A549 treated with Mapracorat at 1 μM for 4 hours (cell line): ENCODE data around the gene SNX3. TPM values are rescaled to one million over a fixed set of nuclear protein-coding genes. Genes with fewer than 3 reads are reported as not detected.

Source experiments
- total RNA-seq: library from RNA; stranded (reverse); fragments of 200-300 nt; extraction: Qiagen RNA extraction; gene quantifications from 5 replicates; pipeline ENCODE4 v1.2.3, GENCODE V29; 2022

Gene SNX3
- 80.7 to 118 TPM (median 108 TPM) in 5 replicates for total RNA-seq

DNA sequence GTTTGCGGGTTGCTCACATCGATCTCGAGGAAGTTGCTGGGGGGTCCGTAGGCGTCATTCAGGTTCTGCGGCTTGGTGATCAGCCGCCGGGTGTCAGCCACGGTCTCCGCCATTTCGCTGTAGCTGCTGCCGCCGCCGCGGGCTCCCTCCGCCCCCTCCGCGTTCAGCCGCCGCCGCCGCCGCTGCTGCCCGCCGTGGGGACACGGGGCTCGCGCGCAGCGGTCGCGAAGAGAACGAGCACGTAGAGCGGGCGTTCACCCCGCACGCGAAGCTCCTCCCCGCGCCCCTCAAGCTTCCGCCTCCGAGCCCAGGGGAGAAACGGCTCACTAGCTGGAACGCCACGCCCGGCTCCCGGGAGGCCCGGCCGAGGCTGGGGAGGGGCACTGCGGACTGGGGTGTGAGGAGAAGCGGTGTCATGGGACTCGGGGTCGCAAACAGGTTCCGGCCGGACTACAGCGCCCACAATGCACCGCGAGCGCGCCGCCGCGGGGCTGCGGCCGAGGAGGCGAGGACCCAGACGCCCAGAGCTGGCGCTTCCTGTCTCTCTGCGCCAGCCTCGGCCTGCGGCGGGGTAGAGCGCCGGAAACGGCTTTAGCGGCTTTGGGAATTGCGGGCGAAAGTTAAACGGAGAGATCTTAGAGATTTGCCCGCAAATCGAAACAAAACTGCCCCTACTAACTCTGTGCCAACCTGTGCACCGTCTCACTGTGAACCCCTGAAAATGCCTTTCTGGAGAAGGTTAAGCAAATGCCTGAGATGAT lies at the start of gene SNX3:
Gene SNX3, minus strand, starts transcription at position 232 of the 761 bp plus-strand sequence. Its CDS starts 119 bp downstream, at position 113.

GRCh38 chr6:108294727-108295625 lies 34.1 kb upstream of the SNX3 start, which contains the start of gene AFG1L:
TSS of gene AFG1L (plus strand) at chr6:108295054. CDS start at chr6:108295080, 26 bp downstream.

GRCh38 chr6:108165714-108166663 lies 94.9 kb downstream of the SNX3 start, which contains the start of gene NR2E1:
TSS of gene NR2E1 (plus strand) at chr6:108166022. CDS start at chr6:108166766, 744 bp downstream.

Other genes starting within 250 kb of the SNX3 start
- gene OSTM1, start 186.3 kb downstream of the SNX3 start, total RNA-seq = 16.0 to 30.3 TPM (median 21.2 TPM) in 5 replicates
- 0.07 TPM in 1 of 5 replicates, not detected in the others for gene NR2E1, start 95.0 kb downstream of the SNX3 start, total RNA-seq
- gene AFG1L, start 34.0 kb upstream of the SNX3 start, total RNA-seq = 1.2 to 3.3 TPM (median 1.8 TPM) in 5 replicates